ENCODE measurements around the gene NCL. TPM values are rescaled to one million over a fixed set of nuclear protein-coding genes. Genes with fewer than 3 reads are reported as not detected.

NCL gene
- total and polyA plus RNA-seq, 2 of the 13 experiments (the other 11 are each of a cell fraction or from before 2014, with no cell fraction given), result 105 to 779 TPM

DNA sequence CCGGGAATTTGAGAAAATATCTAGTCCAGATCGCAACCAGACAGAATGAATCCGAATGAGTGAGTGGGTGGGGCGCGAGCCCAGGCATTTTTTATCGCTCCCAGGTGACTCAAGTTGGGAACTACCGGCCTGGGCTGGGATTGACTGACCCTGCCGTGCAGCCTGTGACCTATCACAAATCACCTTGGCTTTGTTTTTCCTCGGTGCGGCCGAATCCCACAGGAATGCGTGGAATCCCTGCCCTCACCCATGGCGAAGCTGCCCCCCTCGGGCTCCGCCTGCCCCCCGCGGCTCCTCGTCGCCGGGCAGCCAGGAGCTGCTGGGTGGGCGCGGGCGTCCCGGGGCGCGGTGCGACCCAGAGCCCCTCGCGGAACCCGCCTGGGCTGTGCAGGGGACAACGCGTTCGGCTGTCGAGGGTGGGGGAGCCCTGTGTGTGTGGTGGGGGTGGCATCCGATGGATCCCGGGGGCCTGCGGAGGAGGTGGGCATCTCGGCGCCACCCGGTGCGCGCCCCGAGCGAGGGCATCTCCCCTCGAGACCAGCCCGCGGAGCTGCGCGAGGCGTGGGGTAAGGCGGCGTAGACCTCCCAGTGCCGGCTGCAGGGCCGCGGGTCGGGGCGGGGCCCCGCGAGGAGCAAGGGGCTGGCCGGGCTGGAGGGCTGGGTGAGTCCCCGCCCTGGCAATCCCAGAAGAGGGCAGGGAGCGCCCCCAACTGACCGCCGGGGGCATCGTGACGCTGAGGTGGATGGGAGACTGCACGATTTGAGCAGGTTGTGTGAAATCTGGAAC lies 52.3 kb downstream of the NCL start (continued):
- TF ChIP-seq GATAD1 (CRISPR knock-in tag; IDR thresholded peaks at IDR 0.05), result no peak; the same call in 1 of the 2 replicates
- TF ChIP-seq ZNF776 (CRISPR knock-in tag; IDR thresholded peaks at IDR 0.05), result no peak
- TF ChIP-seq MZF1 (CRISPR knock-in tag; IDR thresholded peaks at IDR 0.05; ENCODE audit: borderline replicate concordance), result no peak
- no peak for TF ChIP-seq ZBTB10 (CRISPR knock-in tag; IDR thresholded peaks at IDR 0.05; ENCODE audit: borderline replicate concordance)
- TF ChIP-seq BCL6 (CRISPR knock-in tag; IDR thresholded peaks at IDR 0.05), result no peak
- TF ChIP-seq HOXA3 (CRISPR knock-in tag; IDR thresholded peaks at IDR 0.05), result no peak; the same call in none of the 2 replicates
- no peak for TF ChIP-seq ZNF569 (CRISPR knock-in tag; IDR thresholded peaks at IDR 0.05; ENCODE audit: borderline replicate concordance)
- TF ChIP-seq MAF1 (CRISPR knock-in tag; IDR thresholded peaks at IDR 0.05; ENCODE audit: borderline replicate concordance), result no peak
- TF ChIP-seq IRF2 (CRISPR knock-in tag; IDR thresholded peaks at IDR 0.05), result peak; percentile 40; the same call in 1 of the 2 replicates
- no peak for TF ChIP-seq PRPF4 (IDR thresholded peaks at IDR 0.05; ENCODE audit: low read depth, low read length, poor library complexity, severe bottlenecking)
- TF ChIP-seq ZNF605 (CRISPR knock-in tag; IDR thresholded peaks at IDR 0.05), result no peak
- no peak for TF ChIP-seq TMF1 (CRISPR knock-in tag; IDR thresholded peaks at IDR 0.05; ENCODE audit: low read depth)
- TF ChIP-seq SRSF9 (IDR thresholded peaks at IDR 0.05; ENCODE audit: borderline replicate concordance, insufficient read depth, low read depth, low read length, poor library complexity, severe bottlenecking), result no peak
- TF ChIP-seq, protein P1, sequence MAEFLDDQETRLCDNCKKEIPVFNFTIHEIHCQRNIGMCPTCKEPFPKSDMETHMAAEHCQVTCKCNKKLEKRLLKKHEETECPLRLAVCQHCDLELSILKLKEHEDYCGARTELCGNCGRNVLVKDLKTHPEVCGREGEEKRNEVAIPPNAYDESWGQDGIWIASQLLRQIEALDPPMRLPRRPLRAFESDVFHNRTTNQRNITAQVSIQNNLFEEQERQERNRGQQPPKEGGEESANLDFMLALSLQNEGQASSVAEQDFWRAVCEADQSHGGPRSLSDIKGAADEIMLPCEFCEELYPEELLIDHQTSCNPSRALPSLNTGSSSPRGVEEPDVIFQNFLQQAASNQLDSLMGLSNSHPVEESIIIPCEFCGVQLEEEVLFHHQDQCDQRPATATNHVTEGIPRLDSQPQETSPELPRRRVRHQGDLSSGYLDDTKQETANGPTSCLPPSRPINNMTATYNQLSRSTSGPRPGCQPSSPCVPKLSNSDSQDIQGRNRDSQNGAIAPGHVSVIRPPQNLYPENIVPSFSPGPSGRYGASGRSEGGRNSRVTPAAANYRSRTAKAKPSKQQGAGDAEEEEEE (CRISPR knock-in tag; IDR thresholded peaks at IDR 0.05; ENCODE audit: borderline replicate concordance), result no peak
- TF ChIP-seq RBM39 (IDR thresholded peaks at IDR 0.05; ENCODE audit: low read depth, low read length, poor library complexity, severe bottlenecking), result peak; percentile 51
- no peak for TF ChIP-seq TRIM24 (CRISPR knock-in tag; IDR thresholded peaks at IDR 0.05)
- TF ChIP-seq, protein P2, sequence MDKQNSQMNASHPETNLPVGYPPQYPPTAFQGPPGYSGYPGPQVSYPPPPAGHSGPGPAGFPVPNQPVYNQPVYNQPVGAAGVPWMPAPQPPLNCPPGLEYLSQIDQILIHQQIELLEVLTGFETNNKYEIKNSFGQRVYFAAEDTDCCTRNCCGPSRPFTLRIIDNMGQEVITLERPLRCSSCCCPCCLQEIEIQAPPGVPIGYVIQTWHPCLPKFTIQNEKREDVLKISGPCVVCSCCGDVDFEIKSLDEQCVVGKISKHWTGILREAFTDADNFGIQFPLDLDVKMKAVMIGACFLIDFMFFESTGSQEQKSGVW (CRISPR knock-in tag; IDR thresholded peaks at IDR 0.05; ENCODE audit: borderline replicate concordance), result no peak
- TF ChIP-seq ZNF441 (CRISPR knock-in tag; IDR thresholded peaks at IDR 0.05; ENCODE audit: borderline replicate concordance), result 0 out of 2 replicates have a peak, but pooled peaks have one; percentile 52
- TF ChIP-seq TBL1XR1 (IDR thresholded peaks at IDR 0.05; ENCODE audit: borderline replicate concordance, low read length, partially characterized antibody), result no peak
- no peak for TF ChIP-seq RFX5 (IDR thresholded peaks at IDR 0.05; ENCODE audit: low read depth, low read length)
- TF ChIP-seq SRSF1 (optimal IDR thresholded peaks at IDR 0.05; ENCODE audit: low read depth, low read length), result no peak
- TF ChIP-seq ZNF326 (CRISPR knock-in tag; IDR thresholded peaks at IDR 0.05; ENCODE audit: borderline replicate concordance), result no peak
- TF ChIP-seq ZNF510 (CRISPR knock-in tag; IDR thresholded peaks at IDR 0.05; ENCODE audit: low read depth), result no peak
- TF ChIP-seq KLF16 (CRISPR knock-in tag; IDR thresholded peaks at IDR 0.05), result no peak
- TF ChIP-seq TOE1 (CRISPR knock-in tag; IDR thresholded peaks at IDR 0.05), result no peak

Data from HepG2 (cell line).